Tibial nerve (tissue), 4 donors: ENCODE measurements around the gene CDH24.

Experiments
- CTCF ChIP-seq, 5 experiments: fragments of 200-600 bp in 3 of 5; fragments of 450-650 bp in 2 of 5; sonication (generic) in 3 of 5; IDR thresholded peaks; one replicate each; pipeline ENCODE4 v1.5.1; 2016 to 2019; ENCODE audit warnings: antibody characterized with exemption in 5 of 5, mild to moderate bottlenecking in 3 of 5, moderate library complexity in 2 of 5
- EP300 ChIP-seq, 2 donors: sonication (generic); formaldehyde crosslinking; IDR thresholded peaks; one replicate each; pipeline ENCODE4 v1.6.1; 2017; ENCODE audit warnings: antibody characterized with exemption in 2 of 2, mild to moderate bottlenecking in 1 of 2
- POLR2A ChIP-seq, 2 donors: fragments of 450-650 bp; IDR thresholded peaks; one replicate each; pipeline ENCODE4 v1.6.1; 2017; ENCODE audit warnings: antibody characterized with exemption in 2 of 2, mild to moderate bottlenecking in 2 of 2, moderate library complexity in 2 of 2

DNA sequence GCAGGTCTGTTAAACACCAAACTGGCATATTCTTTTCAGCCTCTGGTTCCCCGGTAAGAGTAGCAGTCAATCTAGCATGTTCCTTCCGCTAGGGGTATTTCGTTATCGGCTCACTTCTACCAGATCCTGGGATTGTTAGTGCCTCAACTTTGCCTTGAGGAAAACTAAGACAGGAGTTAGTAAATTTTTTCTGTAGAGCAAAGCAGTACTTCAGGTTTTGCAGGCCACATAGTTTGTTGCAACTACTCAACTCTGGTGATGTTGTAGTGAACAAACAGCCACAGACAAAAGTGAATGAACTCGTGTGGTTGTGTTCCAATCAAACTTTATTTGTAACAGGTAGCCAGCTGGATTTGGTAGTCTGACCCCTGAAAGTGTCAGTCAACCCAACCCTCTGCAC, 6.3 kb upstream of the CDH24 start:
- TF ChIP-seq CTCF (IDR thresholded peaks at IDR 0.05): no peak
- TF ChIP-seq EP300 (IDR thresholded peaks at IDR 0.05): no peak
- TF ChIP-seq POLR2A (IDR thresholded peaks at IDR 0.05): no peak
